Neuronal stem cell (in vitro differentiated cells): Measurements from ENCODE around the gene KAZN.
A peak's percentile ranks its signal among the peaks of the same experiment; 100 is the strongest.

Experiments used
- DNase-seq: peaks from one replicate; pipeline ENCODE4 v3.0.0-alpha.2; 2013; ENCODE audit warnings: low spot score
- H2AFZ ChIP-seq: one replicate; pipeline ENCODE4 v1.6.1; 2013; ENCODE audit warnings: mild to moderate bottlenecking, low read length, inconsistent platforms
- H2AK5ac ChIP-seq: 2 replicates; pipeline ENCODE4 v1.6.1; 2013; ENCODE audit warnings: low read depth, mild to moderate bottlenecking, inconsistent platforms, low read length, moderate library complexity, mixed read lengths
- H2BK120ac ChIP-seq: 2 replicates; pipeline ENCODE4 v1.6.1; 2013; ENCODE audit warnings: low read depth, mild to moderate bottlenecking, inconsistent platforms, low read length, moderate library complexity, mixed read lengths
- H2BK12ac ChIP-seq: one replicate; pipeline ENCODE4 v1.6.1; 2013; ENCODE audit warnings: low read length, inconsistent platforms
- H2BK15ac ChIP-seq: 2 replicates; pipeline ENCODE4 v1.6.1; 2013; ENCODE audit warnings: mild to moderate bottlenecking, low read length, inconsistent platforms, mixed read lengths
- H2BK5ac ChIP-seq: one replicate; pipeline ENCODE4 v1.6.1; 2013; ENCODE audit warnings: inconsistent platforms, mild to moderate bottlenecking, low read length, moderate library complexity
- H3K14ac ChIP-seq: one replicate; pipeline ENCODE4 v1.6.1; 2013; ENCODE audit warnings: low read length, inconsistent platforms
- H3K18ac ChIP-seq: 2 replicates; pipeline ENCODE4 v1.6.1; 2013; ENCODE audit warnings: low read length, inconsistent platforms
- H3K23ac ChIP-seq: 2 replicates; pipeline ENCODE4 v1.6.1; 2013; ENCODE audit warnings: low read depth, mild to moderate bottlenecking, mixed read lengths, low read length, inconsistent platforms; ENCODE audit not compliant: poor library complexity
- H3K27ac ChIP-seq: replicated peaks from 3 replicates; pipeline ENCODE4 v1.5.1; 2013; ENCODE audit warnings: low read length, inconsistent platforms
- H3K27me3 ChIP-seq, 3 experiments: 2 replicates each; pipeline ENCODE4 v1.6.1; 2013; ENCODE audit warnings: low read length in 3 of 3, mild to moderate bottlenecking in 2 of 3, inconsistent platforms in 1 of 3, low read depth in 1 of 3, mixed read lengths in 1 of 3, moderate library complexity in 1 of 3; ENCODE audit not compliant: control insufficient read depth in 3 of 3, insufficient read depth in 3 of 3
- H3K36me3 ChIP-seq, 2 donors: replicated peaks in 1 of 2; 2 replicates each; pipeline ENCODE4 v1.6.1; 2013; ENCODE audit warnings: low read length in 2 of 2; ENCODE audit not compliant: control insufficient read depth in 2 of 2, insufficient read depth in 2 of 2
- H3K4ac ChIP-seq: 2 replicates; pipeline ENCODE4 v1.6.1; 2013; ENCODE audit warnings: inconsistent platforms, mild to moderate bottlenecking, low read length, moderate library complexity
- H3K4me1 ChIP-seq, 2 donors: 1 replicate in 1 of 2; 2 replicates in 1 of 2; pipeline ENCODE4 v1.6.1; 2013; ENCODE audit warnings: low read length in 2 of 2, low read depth in 1 of 2; ENCODE audit not compliant: control insufficient read depth in 2 of 2, insufficient read depth in 1 of 2
- H3K4me2 ChIP-seq: one replicate; pipeline ENCODE4 v1.6.1; 2013; ENCODE audit warnings: mild to moderate bottlenecking, low read length, inconsistent platforms; ENCODE audit not compliant: insufficient read depth, poor library complexity, severe bottlenecking
- H3K4me3 ChIP-seq, 2 donors: 2 replicates each; pipeline ENCODE4 v1.5.1; 2013; ENCODE audit warnings: low read length in 2 of 2, mild to moderate bottlenecking in 2 of 2, inconsistent platforms in 1 of 2, moderate library complexity in 1 of 2
- H3K79me1 ChIP-seq: one replicate; pipeline ENCODE4 v1.6.1; 2013; ENCODE audit warnings: low read depth, mild to moderate bottlenecking, inconsistent platforms, low read length, moderate library complexity
- H3K9ac ChIP-seq: one replicate; pipeline ENCODE4 v1.6.1; 2013; ENCODE audit warnings: mild to moderate bottlenecking, low read depth, low read length, inconsistent platforms; ENCODE audit not compliant: poor library complexity
- H3K9me3 ChIP-seq, 2 donors: replicated peaks in 1 of 2; 2 replicates each; pipeline versions ENCODE3 to v1.6.1; 2013; ENCODE audit warnings: low read length in 2 of 2, mild to moderate bottlenecking in 2 of 2, inconsistent platforms in 1 of 2, low read depth in 1 of 2, mixed read lengths in 1 of 2, moderate library complexity in 1 of 2; ENCODE audit not compliant: control insufficient read depth in 2 of 2, insufficient read depth in 1 of 2
- H4K8ac ChIP-seq: one replicate; pipeline ENCODE4 v1.6.1; 2013; ENCODE audit warnings: low read depth, mild to moderate bottlenecking, inconsistent platforms, low read length, moderate library complexity
- H4K91ac ChIP-seq: one replicate; pipeline ENCODE4 v1.6.1; 2013; ENCODE audit warnings: low read length, low read depth, mild to moderate bottlenecking, inconsistent platforms; ENCODE audit not compliant: poor library complexity
- WGBS, 2 donors: extraction: QIAGEN DNeasy Blood & Tissue Kit; methylation state at CpG; one replicate each; pipeline ENCODE4 v1.1.7; 2013; ENCODE audit warnings: missing lambda C conversion rate in 2 of 2, mixed read lengths in 1 of 2; ENCODE audit not compliant: insufficient read length in 2 of 2, insufficient replicate concordance in 1 of 2; ENCODE audit errors: extremely low coverage in 2 of 2; 5-methylcytosine and 5-hydroxymethylcytosine counted together

KAZN gene

DNA sequence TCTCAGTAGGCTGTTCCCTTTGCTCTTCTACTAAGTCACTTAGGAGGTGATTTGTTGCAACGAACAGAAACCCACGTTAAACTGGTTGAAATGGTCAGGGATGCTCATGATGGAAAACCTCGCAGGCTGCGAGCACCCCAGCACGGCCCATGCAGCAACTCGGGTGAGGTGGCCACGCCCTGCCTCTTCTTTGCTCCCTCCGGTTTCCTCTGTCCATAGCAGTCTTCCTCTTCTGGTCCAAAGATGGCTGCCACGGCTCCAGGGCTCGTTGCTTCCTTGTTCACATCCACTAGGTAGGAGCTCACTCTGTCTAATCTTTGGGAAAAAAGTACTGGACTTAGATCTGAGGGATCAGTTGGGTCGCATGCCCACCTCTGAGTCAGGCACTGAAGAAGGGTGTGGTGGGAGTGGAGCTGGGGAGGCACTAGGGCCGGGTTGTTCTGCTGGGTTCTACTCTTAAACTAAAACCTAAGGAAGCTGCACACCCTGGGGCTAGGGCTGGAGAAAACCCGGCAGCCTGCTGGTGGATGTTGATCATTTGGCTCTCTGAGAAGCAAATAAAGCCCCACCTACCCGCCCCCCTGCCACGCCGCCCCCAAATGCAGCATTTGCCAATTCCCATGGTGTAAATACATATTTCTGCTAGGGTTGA lies 31.0 kb downstream of the KAZN start:
- Histone ChIP-seq H2AFZ (no peak overlapping the region), H3K18ac (peak overlapping the region; percentile 55), H3K4me2 (no peak overlapping the region), H3K23ac (no peak overlapping the region), H2BK12ac (no peak overlapping the region), H3K4me3 (no peak overlapping the region), H3K4me1 (peaks cover 27 to 28% of the 10 kb centered on the region in 2 donors), H3K27ac (no peak overlapping the region), H2BK120ac (no peak overlapping the region), H2BK5ac (no peak overlapping the region), H3K36me3 (peaks cover 0 to 64% of the 10 kb centered on the region in 2 donors), H2BK15ac (peak overlapping the region; percentile 13), H3K4ac (no peak overlapping the region), H3K14ac (no peak overlapping the region), H3K79me1 (no peaks in the 10 kb centered on the region), H3K9ac (no peak overlapping the region), H3K27me3 (no peaks in the 10 kb centered on the region), H4K8ac (no peak overlapping the region), H2AK5ac (peak overlapping the region; percentile 20), H3K9me3 (no peaks in the 10 kb centered on the region), H4K91ac (no peak overlapping the region)
- WGBS, 2 donors, result no CpG with 5 or more reads among the region's 16 CpGs
- DNase-seq, result no peak

DNA sequence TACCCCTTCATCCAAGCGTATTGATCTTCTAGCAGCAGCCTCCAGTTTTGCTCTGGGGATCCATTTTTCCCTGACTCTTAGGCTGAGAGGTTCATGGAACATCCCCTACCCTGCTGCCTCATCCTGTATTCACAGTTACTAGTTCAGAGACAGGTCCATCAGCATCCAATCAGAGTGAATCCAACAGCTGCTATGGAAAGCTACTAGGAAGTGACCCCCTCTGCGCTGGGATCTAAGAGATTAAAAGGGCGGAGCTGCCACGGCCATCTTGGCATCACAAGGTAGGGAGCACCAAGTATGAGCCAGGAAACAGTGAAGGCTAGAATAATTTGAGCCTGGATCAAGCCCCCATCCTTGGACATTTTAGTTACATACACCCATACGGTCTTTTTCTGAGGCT lies 32.5 kb downstream of the KAZN start:
- no peak overlapping the region for H2AK5ac ChIP-seq
- no peaks in the 10 kb centered on the region for H3K79me1 ChIP-seq
- no peaks in the 10 kb centered on the region for H3K9me3 ChIP-seq
- H2BK5ac ChIP-seq, result peak overlapping the region; percentile 25
- H3K9ac ChIP-seq, result no peak overlapping the region
- H3K27me3 ChIP-seq, result no peaks in the 10 kb centered on the region
- no peak overlapping the region for H4K8ac ChIP-seq
- peaks cover 20 to 31% of the 10 kb centered on the region in 2 donors for H3K4me1 ChIP-seq
- H4K91ac ChIP-seq, result no peak overlapping the region
- H3K18ac ChIP-seq, result no peak overlapping the region
- H2BK15ac ChIP-seq, result no peak overlapping the region
- H3K23ac ChIP-seq, result no peak overlapping the region
- no peak overlapping the region for H3K27ac ChIP-seq
- H3K14ac ChIP-seq, result no peak overlapping the region
- no peak for DNase-seq
- peaks cover 0 to 77% of the 10 kb centered on the region in 2 donors for H3K36me3 ChIP-seq
- H3K4me2 ChIP-seq, result no peak overlapping the region
- no peak overlapping the region for H2AFZ ChIP-seq
- WGBS, 2 donors, result no CpG with 5 or more reads among the region's 5 CpGs
- H3K4me3 ChIP-seq, result no peak overlapping the region
- no peak overlapping the region for H2BK120ac ChIP-seq
- peak overlapping the region; percentile 27 for H2BK12ac ChIP-seq
- H3K4ac ChIP-seq, result no peak overlapping the region

DNA sequence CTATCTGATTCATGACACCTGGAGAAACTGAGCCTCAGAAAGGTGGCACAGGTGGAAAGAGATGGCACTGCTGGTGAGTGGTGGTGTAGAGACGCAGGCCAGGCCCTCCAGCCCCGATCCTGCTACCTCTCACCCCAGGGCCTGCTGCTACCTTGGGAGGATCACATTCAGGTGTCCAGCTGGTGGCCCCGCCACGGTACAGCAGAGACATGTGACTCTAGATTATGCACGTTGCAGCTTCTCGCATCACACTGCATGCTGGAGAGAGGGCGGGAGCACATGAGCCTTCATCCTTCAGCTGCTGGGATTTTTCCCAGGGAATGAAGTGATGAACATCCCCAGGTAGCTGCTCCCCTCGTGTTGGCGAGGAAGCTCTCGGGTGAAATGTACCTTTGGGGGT lies 32.9 kb downstream of the KAZN start:
- Histone ChIP-seq H2AFZ (no peak overlapping the region), H3K4me2 (no peak overlapping the region), H3K9me3 (no peaks in the 10 kb centered on the region), H3K4me3 (no peak overlapping the region), H4K8ac (no peak overlapping the region), H3K36me3 (peaks cover 0 to 77% of the 10 kb centered on the region in 2 donors), H3K4ac (no peak overlapping the region), H3K27ac (no peak overlapping the region), H2BK120ac (no peak overlapping the region), H3K4me1 (peaks cover 16 to 28% of the 10 kb centered on the region in 2 donors), H3K79me1 (no peaks in the 10 kb centered on the region), H3K27me3 (no peaks in the 10 kb centered on the region), H4K91ac (no peak overlapping the region), H2BK12ac (peak overlapping the region; percentile 27), H3K14ac (no peak overlapping the region), H2AK5ac (peak overlapping the region; percentile 50), H2BK15ac (no peak overlapping the region), H3K23ac (no peak overlapping the region), H2BK5ac (peak overlapping the region; percentile 25), H3K9ac (no peak overlapping the region), H3K18ac (peak overlapping the region; percentile 31)
- WGBS, 2 donors, result no CpG with 5 or more reads among the region's 10 CpGs
- no peak for DNase-seq

DNA sequence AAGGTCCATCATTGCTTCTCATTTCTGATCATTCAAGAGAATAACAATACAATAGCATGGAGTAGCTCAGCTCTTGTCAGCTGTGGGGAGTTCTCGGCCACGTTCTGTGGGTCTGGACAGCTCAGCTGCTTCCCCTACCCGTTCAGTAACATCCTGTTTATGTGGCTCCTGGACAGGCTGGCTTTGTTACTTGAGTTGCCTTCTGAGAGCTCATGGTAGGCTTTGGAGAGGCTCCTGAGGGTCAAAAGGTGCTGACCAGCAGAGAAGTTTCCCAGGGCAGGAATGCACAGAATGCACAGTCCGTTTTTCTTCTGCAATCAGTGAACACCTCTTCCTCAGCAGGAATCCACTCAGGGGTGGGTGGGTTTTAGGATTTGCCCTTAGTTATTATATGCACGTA lies 36.0 kb downstream of the KAZN start:
- Histone ChIP-seq H3K9me3 (peaks cover 0 to 5% of the 10 kb centered on the region in 2 donors), H4K8ac (no peak overlapping the region), H2BK15ac (no peak overlapping the region), H2BK12ac (no peak overlapping the region), H3K18ac (no peak overlapping the region), H3K36me3 (peaks cover 0 to 86% of the 10 kb centered on the region in 2 donors), H3K23ac (no peak overlapping the region), H3K4me3 (no peak overlapping the region), H3K4me1 (peaks cover 11 to 16% of the 10 kb centered on the region in 2 donors), H3K9ac (no peak overlapping the region), H3K27ac (peak overlapping the region; percentile 20), H3K14ac (no peak overlapping the region), H2AK5ac (no peak overlapping the region), H3K79me1 (no peaks in the 10 kb centered on the region), H4K91ac (no peak overlapping the region), H3K4me2 (no peak overlapping the region), H3K4ac (no peak overlapping the region), H2BK120ac (no peak overlapping the region), H2BK5ac (no peak overlapping the region), H3K27me3 (no peaks in the 10 kb centered on the region), H2AFZ (no peak overlapping the region)
- DNase-seq, result peak; percentile 41
- no CpG with 5 or more reads among the region's 5 CpGs for WGBS, 2 donors
